Measurements from ENCODE around the gene ZNF783.
"Not testable (repeated sequence)": the region's sequence is repeated elsewhere in the genome, so short reads cannot be mapped to it uniquely, and the experiment has no call there.

ZNF783 gene

GRCh38 chr7:149320313-149321124 is 58.5 kb downstream of the ZNF783 start:
- Histone ChIP-seq H3K9me3 (ENCODE audit: control insufficient read depth, insufficient read depth, low read length) (peaks cover 4% of the 10 kb centered on the region; the same call in 1 of the 2 replicates), H3K27me3 (ENCODE audit: control insufficient read depth, low read length) (peaks cover 26% of the 10 kb centered on the region), H3K9me2 (replicated peaks; ENCODE audit: control insufficient read depth, low read length) (no peaks in the 10 kb centered on the region), H3K4me1 (ENCODE audit: control insufficient read depth, low read length) (no peaks in the 10 kb centered on the region), H3K36me3 (ENCODE audit: control insufficient read depth, low read length) (no peaks in the 10 kb centered on the region), H3K4me3 (ENCODE audit: low read length) (no peak overlapping the region), H3K79me2 (ENCODE audit: control insufficient read depth, low read length) (no peaks in the 10 kb centered on the region), H3F3A (ENCODE audit: control insufficient read depth, insufficient read depth) (no peaks in the 10 kb centered on the region), H4K20me1 (ENCODE audit: control insufficient read depth, insufficient read depth, low read depth, low read length) (no peaks in the 10 kb centered on the region), H3K27ac (ENCODE audit: low read depth, low read length) (no peak overlapping the region), H3K4me2 (ENCODE audit: low read length) (no peak overlapping the region)
- TF ChIP-seq CTCF (IDR thresholded peaks at IDR 0.05; ENCODE audit: low read depth, low read length, poor library complexity, severe bottlenecking) (no peak), EZH2phosphoT487 (IDR thresholded peaks at IDR 0.05; ENCODE audit: borderline replicate concordance, low read length) (no peak)

GRCh38 chr7:149321125-149321905 is 59.3 kb downstream of the ZNF783 start:
- H3K9me2 ChIP-seq (replicated peaks; ENCODE audit: control insufficient read depth, low read length); H3K4me3 ChIP-seq (ENCODE audit: low read length); H4K20me1 ChIP-seq (ENCODE audit: control insufficient read depth, insufficient read depth, low read depth, low read length); H3K27ac ChIP-seq (ENCODE audit: low read depth, low read length); H3K9me3 ChIP-seq (ENCODE audit: control insufficient read depth, insufficient read depth, low read length); H3K36me3 ChIP-seq (ENCODE audit: control insufficient read depth, low read length); H3K4me2 ChIP-seq (ENCODE audit: low read length); H3K4me1 ChIP-seq (ENCODE audit: control insufficient read depth, low read length); H3K79me2 ChIP-seq (ENCODE audit: control insufficient read depth, low read length); H3F3A ChIP-seq (ENCODE audit: control insufficient read depth, insufficient read depth): not testable (repeated sequence)
- H3K27me3 ChIP-seq (ENCODE audit: control insufficient read depth, low read length): peaks cover 22% of the 10 kb centered on the region

- Histone ChIP-seq H3K79me2 (ENCODE audit: control insufficient read depth, low read length) (no peaks in the 10 kb centered on the region), H3K36me3 (ENCODE audit: control insufficient read depth, low read length) (no peaks in the 10 kb centered on the region), H4K20me1 (ENCODE audit: control insufficient read depth, insufficient read depth, low read depth, low read length) (no peaks in the 10 kb centered on the region), H3K4me3 (ENCODE audit: low read length) (no peak overlapping the region), H3K4me2 (ENCODE audit: low read length) (no peak overlapping the region), H3K4me1 (ENCODE audit: control insufficient read depth, low read length) (no peaks in the 10 kb centered on the region), H3K27ac (ENCODE audit: low read depth, low read length) (no peak overlapping the region), H3K27me3 (ENCODE audit: control insufficient read depth, low read length) (peaks cover 18% of the 10 kb centered on the region), H3K9me3 (ENCODE audit: control insufficient read depth, insufficient read depth, low read length) (peaks cover 7% of the 10 kb centered on the region; the same call in 1 of the 2 replicates), H3F3A (ENCODE audit: control insufficient read depth, insufficient read depth) (no peaks in the 10 kb centered on the region), H3K9me2 (replicated peaks; ENCODE audit: control insufficient read depth, low read length) (no peaks in the 10 kb centered on the region)
- no peak for TF ChIP-seq CTCF (IDR thresholded peaks at IDR 0.05; ENCODE audit: low read depth, low read length, poor library complexity, severe bottlenecking)
- TF ChIP-seq EZH2phosphoT487 (IDR thresholded peaks at IDR 0.05; ENCODE audit: borderline replicate concordance, low read length): no peak
Measured at GRCh38 chr7:149321978-149322541, 60.1 kb downstream of the ZNF783 start.
